ENCODE results near the gene PLEKHA3.
"Not testable (repeated sequence)": the region's sequence is repeated elsewhere in the genome, so short reads cannot be mapped to it uniquely, and the experiment has no call there.

PLEKHA3 gene

GRCh38 chr2:178479275-178479616 lies 1.0 kb upstream of the PLEKHA3 start:
- no peak for DNase-seq

- DNase-seq = no peak
Observed at GRCh38 chr2:178479758-178480226, 465 bp upstream of the PLEKHA3 start.

GRCh38 chr2:178482437-178482836 lies 2.2 kb downstream of the PLEKHA3 start:
- no peak for DNase-seq

- DNase-seq = no peak
Observed at GRCh38 chr2:178484245-178485041, 4.2 kb downstream of the PLEKHA3 start.

- DNase-seq = no peak
Observed at GRCh38 chr2:178485356-178485755, 5.1 kb downstream of the PLEKHA3 start.

- no peak for DNase-seq
Observed at GRCh38 chr2:178491612-178492011, 11.4 kb downstream of the PLEKHA3 start.

GRCh38 chr2:178496049-178496448 lies 15.8 kb downstream of the PLEKHA3 start:
- DNase-seq = no peak

- DNase-seq = no peak
Observed at GRCh38 chr2:178498137-178498536, 17.9 kb downstream of the PLEKHA3 start.

- no peak for DNase-seq
Observed at GRCh38 chr2:178499640-178500039, 19.4 kb downstream of the PLEKHA3 start.

GRCh38 chr2:178502751-178503150 lies 22.5 kb downstream of the PLEKHA3 start:
- no peak for DNase-seq

GRCh38 chr2:178506101-178506500 lies 25.8 kb downstream of the PLEKHA3 start:
- no peak for DNase-seq

- DNase-seq = no peak
Observed at GRCh38 chr2:178506524-178506923, 26.3 kb downstream of the PLEKHA3 start.

- DNase-seq = no peak
Observed at GRCh38 chr2:178506949-178507348, 26.7 kb downstream of the PLEKHA3 start.

- DNase-seq = no peak
Observed at GRCh38 chr2:178508646-178509045, 28.4 kb downstream of the PLEKHA3 start.

GRCh38 chr2:178510384-178510783 lies 30.1 kb downstream of the PLEKHA3 start:
- DNase-seq = no peak

GRCh38 chr2:178512484-178512883 lies 32.2 kb downstream of the PLEKHA3 start:
- DNase-seq = peak; percentile 47

GRCh38 chr2:178513876-178514275 lies 33.6 kb downstream of the PLEKHA3 start:
- no peak for DNase-seq

- DNase-seq = peak; percentile 70
Observed at GRCh38 chr2:178514664-178515063, 34.4 kb downstream of the PLEKHA3 start.

GRCh38 chr2:178517496-178517895 lies 37.2 kb downstream of the PLEKHA3 start:
- no peak for DNase-seq

- DNase-seq = no peak
Observed at GRCh38 chr2:178521304-178522150, 41.3 kb downstream of the PLEKHA3 start.

- DNase-seq = peak; percentile 50
Observed at GRCh38 chr2:178522950-178523595, 42.8 kb downstream of the PLEKHA3 start.

GRCh38 chr2:178523596-178524134 lies 43.4 kb downstream of the PLEKHA3 start:
- DNase-seq = no peak

- DNase-seq = not testable (repeated sequence)
Observed at GRCh38 chr2:178525010-178525409, 44.8 kb downstream of the PLEKHA3 start.

Measured in kidney glomerular epithelial cell (primary cell).